ENCODE results near the gene ARHGAP31.

The ARHGAP31 gene

GRCh38 chr3:119380697-119381096, 86.5 kb downstream of the ARHGAP31 start:
- ATAC-seq (replicated peaks) (no peak), DNase-seq (no peak)
- Mint-ChIP-seq H3K9me3 (no peaks in the 10 kb centered on the region), H3K27ac (no peak overlapping the region), H3K36me3 (peaks cover 22 to 59% of the 10 kb centered on the region in 2 donors), H3K27me3 (no peaks in the 10 kb centered on the region), H3K4me3 (no peak overlapping the region), H3K4me1 (peaks cover 4 to 8% of the 10 kb centered on the region in 2 donors)

- Mint-ChIP-seq H3K27ac (no peak overlapping the region), H3K4me1 (peaks cover 3 to 8% of the 10 kb centered on the region in 2 donors), H3K4me3 (no peak overlapping the region), H3K27me3 (no peaks in the 10 kb centered on the region), H3K36me3 (peaks cover 18 to 52% of the 10 kb centered on the region in 2 donors), H3K9me3 (no peaks in the 10 kb centered on the region)
- no peak for ATAC-seq (replicated peaks)
- DNase-seq = no peak
Observed at GRCh38 chr3:119382134-119382533, 88.0 kb downstream of the ARHGAP31 start.

GRCh38 chr3:119388577-119388976, 94.4 kb downstream of the ARHGAP31 start:
- no peak for ATAC-seq (replicated peaks)
- peaks cover 38 to 66% of the 10 kb centered on the region in 2 donors for H3K36me3 Mint-ChIP-seq
- H3K9me3 Mint-ChIP-seq = no peaks in the 10 kb centered on the region

GRCh38 chr3:119395923-119396358, 101.8 kb downstream of the ARHGAP31 start:
- DNase-seq (no peak), ATAC-seq (replicated peaks) (no peak)
- peaks cover 35 to 76% of the 10 kb centered on the region in 2 donors for H3K36me3 Mint-ChIP-seq
- H3K27me3 Mint-ChIP-seq = no peaks in the 10 kb centered on the region
- no peak overlapping the region for H3K27ac Mint-ChIP-seq
- H3K4me1 Mint-ChIP-seq = peaks cover 0 to 5% of the 10 kb centered on the region in 2 donors
- no peaks in the 10 kb centered on the region for H3K9me3 Mint-ChIP-seq
- no peak overlapping the region for H3K4me3 Mint-ChIP-seq

More at GRCh38 chr3:119388577-119388976, 94.4 kb downstream of the ARHGAP31 start:
- no peak overlapping the region for H3K27ac Mint-ChIP-seq
- H3K4me3 Mint-ChIP-seq = no peak overlapping the region
- no peak for DNase-seq
- H3K27me3 Mint-ChIP-seq = no peaks in the 10 kb centered on the region
- no peaks in the 10 kb centered on the region for H3K4me1 Mint-ChIP-seq

- no peak overlapping the region for H3K4me3 Mint-ChIP-seq
- peaks cover 0 to 5% of the 10 kb centered on the region in 2 donors for H3K4me1 Mint-ChIP-seq
- no peaks in the 10 kb centered on the region for H3K27me3 Mint-ChIP-seq
- no peaks in the 10 kb centered on the region for H3K9me3 Mint-ChIP-seq
- H3K27ac Mint-ChIP-seq = no peak overlapping the region
- H3K36me3 Mint-ChIP-seq = peaks cover 36 to 74% of the 10 kb centered on the region in 2 donors
- DNase-seq (no peak), ATAC-seq (replicated peaks) (no peak)
Observed at GRCh38 chr3:119396870-119397269, 102.7 kb downstream of the ARHGAP31 start.

GRCh38 chr3:119400466-119400865, 106.3 kb downstream of the ARHGAP31 start:
- DNase-seq (no peak), ATAC-seq (replicated peaks) (no peak)
- no peak overlapping the region for H3K27ac Mint-ChIP-seq
- no peaks in the 10 kb centered on the region for H3K9me3 Mint-ChIP-seq
- H3K4me3 Mint-ChIP-seq = no peak overlapping the region
- peaks cover 26 to 62% of the 10 kb centered on the region in 2 donors for H3K36me3 Mint-ChIP-seq
- peaks cover 0 to 5% of the 10 kb centered on the region in 2 donors for H3K4me1 Mint-ChIP-seq
- H3K27me3 Mint-ChIP-seq = no peaks in the 10 kb centered on the region

- ATAC-seq (replicated peaks) = no peak
- DNase-seq = no peak
- H3K4me1 Mint-ChIP-seq = peaks cover 0 to 5% of the 10 kb centered on the region in 2 donors
- H3K27ac Mint-ChIP-seq = no peak overlapping the region
- H3K27me3 Mint-ChIP-seq = no peaks in the 10 kb centered on the region
- no peaks in the 10 kb centered on the region for H3K9me3 Mint-ChIP-seq
- H3K36me3 Mint-ChIP-seq = peaks cover 31 to 64% of the 10 kb centered on the region in 2 donors
- no peak overlapping the region for H3K4me3 Mint-ChIP-seq
Observed at GRCh38 chr3:119401069-119401468, 106.9 kb downstream of the ARHGAP31 start.

- H3K27me3 Mint-ChIP-seq = no peaks in the 10 kb centered on the region
- peaks cover 0 to 5% of the 10 kb centered on the region in 2 donors for H3K4me1 Mint-ChIP-seq
- H3K36me3 Mint-ChIP-seq = peaks cover 31 to 64% of the 10 kb centered on the region in 2 donors
- no peak for ATAC-seq (replicated peaks)
- DNase-seq = no peak
- no peak overlapping the region for H3K4me3 Mint-ChIP-seq
- H3K27ac Mint-ChIP-seq = no peak overlapping the region
- no peaks in the 10 kb centered on the region for H3K9me3 Mint-ChIP-seq
Observed at GRCh38 chr3:119401503-119402440, 107.6 kb downstream of the ARHGAP31 start.

- H3K4me1 Mint-ChIP-seq = peaks cover 0 to 5% of the 10 kb centered on the region in 2 donors
- H3K27me3 Mint-ChIP-seq = no peaks in the 10 kb centered on the region
- H3K36me3 Mint-ChIP-seq = peaks cover 31 to 64% of the 10 kb centered on the region in 2 donors
- no peaks in the 10 kb centered on the region for H3K9me3 Mint-ChIP-seq
- no peak overlapping the region for H3K27ac Mint-ChIP-seq
- no peak for DNase-seq
- H3K4me3 Mint-ChIP-seq = no peak overlapping the region
- ATAC-seq (replicated peaks) = no peak
Observed at GRCh38 chr3:119402791-119403190, 108.6 kb downstream of the ARHGAP31 start.

GRCh38 chr3:119403201-119403600, 109.0 kb downstream of the ARHGAP31 start:
- H3K4me1 Mint-ChIP-seq = peaks cover 0 to 5% of the 10 kb centered on the region in 2 donors
- H3K4me3 Mint-ChIP-seq = no peak overlapping the region
- DNase-seq = no peak
- ATAC-seq (replicated peaks) = no peak
- peaks cover 31 to 64% of the 10 kb centered on the region in 2 donors for H3K36me3 Mint-ChIP-seq
- H3K27me3 Mint-ChIP-seq = no peaks in the 10 kb centered on the region
- H3K9me3 Mint-ChIP-seq = no peaks in the 10 kb centered on the region
- no peak overlapping the region for H3K27ac Mint-ChIP-seq

GRCh38 chr3:119405315-119405714, 111.1 kb downstream of the ARHGAP31 start:
- H3K4me3 Mint-ChIP-seq = no peak overlapping the region
- no peaks in the 10 kb centered on the region for H3K27me3 Mint-ChIP-seq
- ATAC-seq (replicated peaks) (no peak), DNase-seq (no peak)
- H3K36me3 Mint-ChIP-seq = peaks cover 43 to 62% of the 10 kb centered on the region in 2 donors
- H3K27ac Mint-ChIP-seq = no peak overlapping the region
- H3K9me3 Mint-ChIP-seq = no peaks in the 10 kb centered on the region
- no peaks in the 10 kb centered on the region for H3K4me1 Mint-ChIP-seq

- no peaks in the 10 kb centered on the region for H3K27me3 Mint-ChIP-seq
- H3K4me1 Mint-ChIP-seq = no peaks in the 10 kb centered on the region
- H3K27ac Mint-ChIP-seq = no peak overlapping the region
- H3K9me3 Mint-ChIP-seq = no peaks in the 10 kb centered on the region
- H3K4me3 Mint-ChIP-seq = no peak overlapping the region
- H3K36me3 Mint-ChIP-seq = peaks cover 50 to 59% of the 10 kb centered on the region in 2 donors
- ATAC-seq (replicated peaks) = no peak
- DNase-seq = no peak
Observed at GRCh38 chr3:119408243-119408950, 114.2 kb downstream of the ARHGAP31 start.

GRCh38 chr3:119409844-119410243, 115.7 kb downstream of the ARHGAP31 start:
- Mint-ChIP-seq H3K27ac (no peak overlapping the region), H3K36me3 (peaks cover 51 to 58% of the 10 kb centered on the region in 2 donors), H3K9me3 (no peaks in the 10 kb centered on the region), H3K4me3 (no peak overlapping the region), H3K27me3 (no peaks in the 10 kb centered on the region), H3K4me1 (no peaks in the 10 kb centered on the region)
- no peak for DNase-seq
- ATAC-seq (replicated peaks) = no peak

- Mint-ChIP-seq H3K4me1 (no peaks in the 10 kb centered on the region), H3K36me3 (peaks cover 61% of the 10 kb centered on the region in 2 donors), H3K9me3 (no peaks in the 10 kb centered on the region), H3K27me3 (no peaks in the 10 kb centered on the region), H3K4me3 (no peak overlapping the region), H3K27ac (no peak overlapping the region)
- DNase-seq (no peak), ATAC-seq (replicated peaks) (no peak)
Observed at GRCh38 chr3:119413603-119414280, 119.6 kb downstream of the ARHGAP31 start.
